ENCODE measurements around the gene SCD5.

DNA sequence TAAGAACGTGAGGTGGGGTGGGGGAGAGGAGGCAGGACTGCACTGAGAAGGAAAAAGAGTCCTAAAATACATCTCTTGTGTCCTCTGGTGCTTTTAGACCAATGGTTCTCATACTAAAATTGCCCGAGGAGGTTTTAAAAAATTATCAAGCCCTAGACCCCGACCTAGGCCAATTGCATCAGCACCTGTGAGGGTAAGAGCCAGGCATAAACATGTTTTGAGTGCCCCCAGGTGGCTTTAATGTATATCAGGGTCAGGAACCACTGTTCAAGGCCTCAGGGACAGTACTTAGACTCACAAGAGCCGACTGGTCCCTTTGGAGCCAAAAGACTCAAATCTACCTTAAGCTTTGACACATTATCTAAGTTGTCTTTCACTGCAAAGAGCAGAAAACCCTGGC, 199.3 kb downstream of the SCD5 start:
- TF ChIP-seq, protein P1, sequence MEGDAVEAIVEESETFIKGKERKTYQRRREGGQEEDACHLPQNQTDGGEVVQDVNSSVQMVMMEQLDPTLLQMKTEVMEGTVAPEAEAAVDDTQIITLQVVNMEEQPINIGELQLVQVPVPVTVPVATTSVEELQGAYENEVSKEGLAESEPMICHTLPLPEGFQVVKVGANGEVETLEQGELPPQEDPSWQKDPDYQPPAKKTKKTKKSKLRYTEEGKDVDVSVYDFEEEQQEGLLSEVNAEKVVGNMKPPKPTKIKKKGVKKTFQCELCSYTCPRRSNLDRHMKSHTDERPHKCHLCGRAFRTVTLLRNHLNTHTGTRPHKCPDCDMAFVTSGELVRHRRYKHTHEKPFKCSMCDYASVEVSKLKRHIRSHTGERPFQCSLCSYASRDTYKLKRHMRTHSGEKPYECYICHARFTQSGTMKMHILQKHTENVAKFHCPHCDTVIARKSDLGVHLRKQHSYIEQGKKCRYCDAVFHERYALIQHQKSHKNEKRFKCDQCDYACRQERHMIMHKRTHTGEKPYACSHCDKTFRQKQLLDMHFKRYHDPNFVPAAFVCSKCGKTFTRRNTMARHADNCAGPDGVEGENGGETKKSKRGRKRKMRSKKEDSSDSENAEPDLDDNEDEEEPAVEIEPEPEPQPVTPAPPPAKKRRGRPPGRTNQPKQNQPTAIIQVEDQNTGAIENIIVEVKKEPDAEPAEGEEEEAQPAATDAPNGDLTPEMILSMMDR (IDR thresholded peaks at IDR 0.05; ENCODE audit: low read length): no peak
- no peak for TF ChIP-seq EZH2 (optimal IDR thresholded peaks at IDR 0.05; ENCODE audit: low read depth, low read length)
